GM23248 (cell line): ENCODE measurements around the gene IL3RA. TPM values are rescaled to one million over a fixed set of nuclear protein-coding genes. Genes with fewer than 3 reads are reported as not detected.
"Not testable (repeated sequence)": the region's sequence is repeated elsewhere in the genome, so short reads cannot be mapped to it uniquely, and the experiment has no call there.

Experiments used
- DNase-seq: peaks from one replicate; pipeline ENCODE4 v3.0.0-alpha.2; 2015
- H2AFZ ChIP-seq: fragments of 200-600 bp; sonication (generic); 2 replicates; pipeline ENCODE4 v1.6.1; 2016; ENCODE audit warnings: antibody characterized with exemption
- H3F3A ChIP-seq: fragments of 200-600 bp; sonication (generic); 2 replicates; pipeline ENCODE4 v1.6.1; 2016; ENCODE audit warnings: mild to moderate bottlenecking, antibody characterized with exemption, mixed run types; ENCODE audit not compliant: insufficient read depth
- H3K27ac ChIP-seq: fragments of 200-600 bp; sonication (generic); 2 replicates; pipeline ENCODE4 v1.5.1; 2016; ENCODE audit warnings: mild to moderate bottlenecking
- H3K27me3 ChIP-seq: fragments of 200-600 bp; sonication (generic); replicated peaks from 2 replicates; pipeline ENCODE4 v1.6.1; 2016; ENCODE audit warnings: mild to moderate bottlenecking; ENCODE audit not compliant: insufficient read depth
- H3K36me3 ChIP-seq: fragments of 200-600 bp; sonication (generic); 2 replicates; pipeline ENCODE4 v1.6.1; 2016; ENCODE audit warnings: low read depth, mild to moderate bottlenecking
- H3K4me1 ChIP-seq: fragments of 200-600 bp; sonication (generic); 2 replicates; pipeline ENCODE4 v1.6.1; 2016; ENCODE audit warnings: mild to moderate bottlenecking; ENCODE audit not compliant: insufficient read depth
- H3K4me2 ChIP-seq: fragments of 200-600 bp; sonication (generic); one replicate; pipeline ENCODE4 v1.6.1; 2016; ENCODE audit warnings: mild to moderate bottlenecking; ENCODE audit not compliant: unreplicated experiment
- H3K4me3 ChIP-seq: fragments of 200-600 bp; sonication (generic); 2 replicates; pipeline ENCODE4 v1.5.1; 2016; ENCODE audit warnings: mild to moderate bottlenecking
- H3K79me2 ChIP-seq: fragments of 200-600 bp; sonication (generic); 2 replicates; pipeline ENCODE4 v1.6.1; 2016; ENCODE audit warnings: mild to moderate bottlenecking; ENCODE audit not compliant: insufficient read depth
- H3K9ac ChIP-seq: fragments of 200-600 bp; sonication (generic); 2 replicates; pipeline ENCODE4 v1.6.1; 2016; ENCODE audit warnings: mild to moderate bottlenecking
- H3K9me2 ChIP-seq: fragments of 200-600 bp; sonication (generic); 2 replicates; pipeline ENCODE4 v1.6.1; 2016; ENCODE audit warnings: mixed run types, mild to moderate bottlenecking, moderate library complexity; ENCODE audit not compliant: insufficient read depth
- H3K9me3 ChIP-seq: fragments of 200-600 bp; sonication (generic); one replicate; pipeline ENCODE4 v1.6.1; 2017; ENCODE audit warnings: low read depth
- H4K20me1 ChIP-seq: fragments of 200-600 bp; sonication (generic); 2 replicates; pipeline ENCODE4 v1.6.0; 2016; ENCODE audit not compliant: insufficient read depth
- EZH2 ChIP-seq: fragments of 200-600 bp; sonication (generic); IDR thresholded peaks from 2 replicates; pipeline ENCODE4 v1.6.1; 2018; ENCODE audit warnings: antibody characterized with exemption, mild to moderate bottlenecking; ENCODE audit not compliant: insufficient read depth, poor library complexity, severe bottlenecking
- EZH2phosphoT487 ChIP-seq: fragments of 200-600 bp; sonication (generic); IDR thresholded peaks from 2 replicates; pipeline ENCODE4 v1.6.1; 2018; ENCODE audit warnings: antibody characterized with exemption, moderate library complexity, mild to moderate bottlenecking, low read depth; ENCODE audit not compliant: insufficient read depth
- WGBS, 2 experiments: methylation state at CpG; one replicate each; pipeline ENCODE4 v1.1.6; 2015 to 2017; ENCODE audit warnings: low lambda C conversion rate in 2 of 2, low coverage in 1 of 2; ENCODE audit errors: missing lambda C conversion rate in 2 of 2; 5-methylcytosine and 5-hydroxymethylcytosine counted together
- in situ Hi-C: fragments of 300-500 bp; cut with MboI; formaldehyde crosslinking; loops from 2 replicates; pipeline ENCODE4 v1.15.0; 2020
- microRNA counts: library from miRNA; unstranded; fragments of <30 nt; microRNA quantifications from one replicate; lab custom pipeline; 2016
- microRNA-seq: library from miRNA; unstranded; fragments of <30 nt; microRNA quantifications from one replicate; pipeline ENCODE4, GENCODE V29; 2016; ENCODE audit warnings: borderline number of aligned reads
- polyA plus RNA-seq: library from polyadenylated mRNA; unstranded; fragments of >200 nt; fragmentation: Nextera tagmentation; extraction: Ambion mirVana; gene quantifications from 2 replicates; pipeline ENCODE4 v1.2.1, GENCODE V29; 2016
- small RNA-seq: library from RNA; depleted of rRNA; stranded (forward); fragments of <200 nt; gene quantifications from one replicate; pipeline ENCODE3, GENCODE V24; 2014; ENCODE audit warnings: low read depth, low replicate concordance
- total RNA-seq: library from RNA; depleted of rRNA; stranded (reverse); fragments of >200 nt; shearing (Covaris generic); gene quantifications from 2 replicates; pipeline ENCODE4 v1.2.3, GENCODE V29; 2014; rRNA removed

The IL3RA gene
- total and polyA plus RNA-seq, 2 experiments from 2014 or later: 0.30 TPM; not detected in 1

GRCh38 chrX:1425381-1425780, 88.8 kb downstream of the IL3RA start:
- Histone ChIP-seq H3K4me2 (no peak overlapping the region), H3K9ac (no peak overlapping the region), H3K4me3 (no peak overlapping the region), H3K79me2 (no peaks in the 10 kb centered on the region), H3K27me3 (no peaks in the 10 kb centered on the region), H4K20me1 (no peaks in the 10 kb centered on the region), H2AFZ (no peak overlapping the region), H3K9me3 (no peaks in the 10 kb centered on the region), H3K27ac (no peak overlapping the region), H3K9me2 (no peaks in the 10 kb centered on the region), H3K4me1 (no peaks in the 10 kb centered on the region), H3K36me3 (peaks cover 7% of the 10 kb centered on the region; the same call in 1 of the 2 replicates), H3F3A (no peaks in the 10 kb centered on the region)
- in situ Hi-C loops: no loop called here
- TF ChIP-seq EZH2 (no peak), EZH2phosphoT487 (no peak)
- WGBS, 2 experiments: 72 to 76% methylated on average over 10 of the region's 10 CpGs
- no peak for DNase-seq

- H3K79me2 ChIP-seq, H3K4me3 ChIP-seq, H3K9me3 ChIP-seq, H3K4me1 ChIP-seq, H3K9me2 ChIP-seq, H3F3A ChIP-seq, H3K4me2 ChIP-seq, H3K27ac ChIP-seq, H3K36me3 ChIP-seq, H2AFZ ChIP-seq, in situ Hi-C loops, H3K27me3 ChIP-seq, H4K20me1 ChIP-seq, DNase-seq, H3K9ac ChIP-seq: not testable (repeated sequence)
- 86 to 89% methylated on average over 16 of the region's 16 CpGs for WGBS, 2 experiments
Measured at GRCh38 chrX:1426321-1426720, 89.7 kb downstream of the IL3RA start.

GRCh38 chrX:1427756-1428155, 91.2 kb downstream of the IL3RA start:
- no peak overlapping the region for H3K27ac ChIP-seq
- no peak for DNase-seq
- 91 to 94% methylated on average over 26 to 32 of the region's 32 CpGs for WGBS, 2 experiments
- no peaks in the 10 kb centered on the region for H3K9me2 ChIP-seq
- TF ChIP-seq EZH2phosphoT487 (no peak), EZH2 (no peak)
- no peaks in the 10 kb centered on the region for H3K79me2 ChIP-seq
- H3K4me2 ChIP-seq: no peak overlapping the region
- H2AFZ ChIP-seq: no peak overlapping the region
- H3F3A ChIP-seq: no peaks in the 10 kb centered on the region
- no peaks in the 10 kb centered on the region for H3K9me3 ChIP-seq
- H3K4me1 ChIP-seq: no peaks in the 10 kb centered on the region
- in situ Hi-C loops: no loop called here
- no peaks in the 10 kb centered on the region for H4K20me1 ChIP-seq
- no peak overlapping the region for H3K9ac ChIP-seq
- no peaks in the 10 kb centered on the region for H3K27me3 ChIP-seq
- H3K36me3 ChIP-seq: peaks cover 2% of the 10 kb centered on the region; the same call in 1 of the 2 replicates
- H3K4me3 ChIP-seq: no peak overlapping the region

GRCh38 chrX:1430451-1430850, 93.9 kb downstream of the IL3RA start:
- H3K36me3 ChIP-seq: no peaks in the 10 kb centered on the region
- TF ChIP-seq EZH2phosphoT487: no peak
- no peak for TF ChIP-seq EZH2
- H3K27me3 ChIP-seq: no peaks in the 10 kb centered on the region
- no peak overlapping the region for H3K4me2 ChIP-seq
- H3K4me3 ChIP-seq: no peak overlapping the region
- H3K9me3 ChIP-seq: no peaks in the 10 kb centered on the region
- no peaks in the 10 kb centered on the region for H3K4me1 ChIP-seq
- no peaks in the 10 kb centered on the region for H3K79me2 ChIP-seq
- no peaks in the 10 kb centered on the region for H3F3A ChIP-seq
- no peak overlapping the region for H2AFZ ChIP-seq
- H4K20me1 ChIP-seq: no peaks in the 10 kb centered on the region
- DNase-seq: no peak
- no peaks in the 10 kb centered on the region for H3K9me2 ChIP-seq
- no peak overlapping the region for H3K9ac ChIP-seq
- in situ Hi-C loops: no loop called here
- no peak overlapping the region for H3K27ac ChIP-seq
- WGBS, 2 experiments: 99 to 100% methylated on average over 10 of the region's 10 CpGs

MicroRNA genes within 50 kb of the gene (microRNA counts, 767-probe panel; counts per million panel counts)
- 447 counts per million, percentile 86 among the panel's probes with 10 or more counts for microRNA hsa-miR-3690 (lab: Ali Mortazavi, UCI)

Small RNAs within 50 kb of the gene (microRNA-seq; reads per million reads assigned to microRNA genes)
- not detected for gene MIR3690

Small RNAs within 50 kb of the gene (small RNA-seq; reads per million reads assigned to genes)
- gene MIR3690 (not detected), gene RNA5SP498 (not detected)

Other genes with a start within 250 kb of the IL3RA start
- not detected in 2 replicates for gene CRLF2, start 124.1 kb upstream of the IL3RA start, total RNA-seq
- not detected in 2 replicates for gene CRLF2, start 124.1 kb upstream of the IL3RA start, polyA plus RNA-seq
- gene CSF2RA, start 68.0 kb upstream of the IL3RA start, total RNA-seq: not detected in 2 replicates
- not detected in 2 replicates for gene CSF2RA, start 68.0 kb upstream of the IL3RA start, polyA plus RNA-seq
- gene SLC25A6, start 55.3 kb downstream of the IL3RA start, total RNA-seq: 187 and 256 TPM in 2 replicates
- gene SLC25A6, start 55.3 kb downstream of the IL3RA start, polyA plus RNA-seq: 317 and 336 TPM in 2 replicates
- 8.1 and 15.7 TPM in 2 replicates for gene ASMTL, start 116.1 kb downstream of the IL3RA start, total RNA-seq
- 36.2 and 38.4 TPM in 2 replicates for gene ASMTL, start 116.1 kb downstream of the IL3RA start, polyA plus RNA-seq
- not detected in 2 replicates for gene P2RY8, start 200.4 kb downstream of the IL3RA start, total RNA-seq
- gene P2RY8, start 200.4 kb downstream of the IL3RA start, polyA plus RNA-seq: 0.04 TPM in 1 of 2 replicates, not detected in the other